ENCODE data around the gene SRPK2. TPM values are rescaled to one million over a fixed set of nuclear protein-coding genes. Genes with fewer than 3 reads are reported as not detected.

Gene SRPK2
- total and polyA plus RNA-seq, 2 of the 8 experiments (the other 6 are each of a cell fraction or from before 2014, with no cell fraction given), result 10.0 to 47.1 TPM

GRCh38 chr7:105336009-105336408 is 52.7 kb downstream of the SRPK2 start:
- Histone ChIP-seq H4K20me1 (replicated peaks in 1 of 2; ENCODE audit: control insufficient read depth in 1 of 2, insufficient read depth in 2 of 2, low read length in 2 of 2) (peaks cover 0 to 5% of the 10 kb centered on the region in 2 experiments), H3K9me3 (ENCODE audit: insufficient read depth in 2 of 2, low read depth in 1 of 2, low read length in 1 of 2) (no peaks in the 10 kb centered on the region), H4K8ac (ENCODE audit: extremely low read depth, insufficient read depth, low read length) (no peak overlapping the region), H3K4me1 (replicated peaks in 1 of 4; ENCODE audit: control insufficient read depth in 3 of 4, insufficient read depth in 4 of 4, low read length in 3 of 4) (no peaks in the 10 kb centered on the region; a peak in 1 of 7 replicates), H2BK5ac (ENCODE audit: low read depth, low read length) (no peak overlapping the region), H2AK5ac (ENCODE audit: low read depth, low read length) (no peak overlapping the region), H3K4me2 (ENCODE audit: insufficient read depth in 1 of 2, low read depth in 2 of 2, low read length in 2 of 2) (no peak overlapping the region), H3K27me3 (replicated peaks in 1 of 4; ENCODE audit: control insufficient read depth in 3 of 4, extremely low read depth in 1 of 4, insufficient read depth in 3 of 4, low read length in 3 of 4) (no peaks in the 10 kb centered on the region), H2BK120ac (replicated peaks; ENCODE audit: low read depth, low read length) (no peak overlapping the region), H3K27ac (ENCODE audit: low read depth, low read length) (no peak overlapping the region), H3K36me3 (ENCODE audit: control insufficient read depth in 2 of 4, insufficient read depth in 4 of 4, low read length in 3 of 4) (no peaks in the 10 kb centered on the region), H3K18ac (ENCODE audit: extremely low read depth, low read length) (no peak overlapping the region), H3K23me2 (ENCODE audit: low read depth, low read length) (no peaks in the 10 kb centered on the region), H2BK15ac (ENCODE audit: low read length) (no peak overlapping the region), H3K4me3 (ENCODE audit: extremely low read depth in 1 of 4, insufficient read depth in 2 of 4, low read depth in 3 of 4, low read length in 4 of 4) (no peak overlapping the region), H3K79me2 (ENCODE audit: control insufficient read depth in 1 of 2, insufficient read depth in 2 of 2, low read length in 2 of 2) (peaks cover 0 to 49% of the 10 kb centered on the region in 2 experiments; a peak in 3 of 4 replicates), H4K5ac (ENCODE audit: insufficient read length, low read depth, low read length) (no peak overlapping the region), H4K91ac (replicated peaks; ENCODE audit: insufficient read length, low read length) (no peak overlapping the region), H2AFZ (ENCODE audit: low read length) (no peak overlapping the region), H3K23ac (ENCODE audit: insufficient read length) (no peak overlapping the region), H3K9ac (replicated peaks in 1 of 4; ENCODE audit: extremely low read depth in 1 of 4, low read depth in 3 of 4, low read length in 3 of 4) (no peak overlapping the region), H2BK20ac (ENCODE audit: low read length) (no peak overlapping the region), H3K56ac (replicated peaks; ENCODE audit: insufficient read length, low read depth, low read length) (no peak overlapping the region), H3K79me1 (ENCODE audit: low read depth, low read length) (peaks cover 11% of the 10 kb centered on the region), H3K14ac (ENCODE audit: insufficient read length) (no peak overlapping the region), H3K4ac (replicated peaks; ENCODE audit: insufficient read length, low read depth, low read length) (no peak overlapping the region), H2BK12ac (ENCODE audit: low read depth, low read length) (no peak overlapping the region)
- no peak for DNase-seq (ENCODE audit: low read depth in 1 of 2, low spot score in 2 of 2)
- TF ChIP-seq GTF2F1 (IDR thresholded peaks at IDR 0.05; ENCODE audit: borderline replicate concordance, low read depth, low read length), result no peak
- no peak for TF ChIP-seq YY1 (IDR thresholded peaks at IDR 0.05; ENCODE audit: low read depth, low read length)
- TF ChIP-seq SP4 (IDR thresholded peaks at IDR 0.05; ENCODE audit: low read length), result no peak
- ChIA-PET POLR2A (ENCODE audit: partially characterized antibody) (no interaction called here), CTCF (ENCODE audit: partially characterized antibody) (interaction anchor here (1.0 to 1.5 kb wide), 2 partner anchors 181 to 819 kb away, joined by 3 read pairs; no protein-coding TSS in a partner anchor)
- 78% methylated on average over 1 of the region's 1 CpG; no CpG with 5 or more reads in 1 of the 2 experiments for WGBS, 2 experiments (ENCODE audit: extremely low coverage in 1 of 2, insufficient coverage in 1 of 2, insufficient read length in 1 of 2, insufficient replicate concordance in 2 of 2, low coverage in 1 of 2, low lambda C conversion rate in 2 of 2, missing lambda C conversion rate in 1 of 2)
- FAIRE-seq, result no peak
